HG03432 (cell line): ENCODE measurements around the gene CPD.
"Not testable (repeated sequence)": the region's sequence is repeated elsewhere in the genome, so short reads cannot be mapped to it uniquely, and the experiment has no call there.

Experiments used
- ATAC-seq: cut with Tn5 transposase; IDR thresholded peaks from one replicate; pipeline ENCODE4 v1.9.1; 2021; ENCODE audit warnings: mild to moderate bottlenecking, moderate library complexity; ENCODE audit not compliant: unreplicated experiment

CPD gene

DNA sequence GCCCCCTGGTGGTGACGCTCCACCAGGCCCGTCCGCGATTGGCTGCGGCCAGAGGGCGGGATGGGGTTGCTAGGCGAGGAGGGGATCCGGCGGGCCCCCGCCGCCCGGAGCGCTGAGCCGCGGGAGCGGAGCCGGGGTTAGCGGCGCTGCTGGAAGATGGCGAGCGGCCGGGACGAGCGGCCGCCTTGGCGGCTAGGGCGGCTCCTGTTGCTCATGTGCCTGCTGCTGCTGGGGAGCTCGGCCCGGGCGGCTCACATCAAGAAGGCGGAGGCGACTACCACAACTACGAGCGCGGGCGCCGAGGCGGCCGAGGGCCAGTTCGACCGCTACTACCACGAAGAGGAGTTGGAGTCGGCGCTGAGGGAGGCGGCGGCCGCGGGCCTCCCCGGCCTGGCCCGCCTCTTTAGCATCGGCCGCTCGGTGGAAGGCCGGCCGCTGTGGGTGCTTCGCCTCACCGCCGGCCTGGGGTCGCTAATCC, at the start of gene CPD:
Gene CPD (plus strand): TSS at position 103 of the 478 bp plus-strand sequence. CDS start 54 bp downstream, at position 157.
- peak; percentile 87 for ATAC-seq

DNA sequence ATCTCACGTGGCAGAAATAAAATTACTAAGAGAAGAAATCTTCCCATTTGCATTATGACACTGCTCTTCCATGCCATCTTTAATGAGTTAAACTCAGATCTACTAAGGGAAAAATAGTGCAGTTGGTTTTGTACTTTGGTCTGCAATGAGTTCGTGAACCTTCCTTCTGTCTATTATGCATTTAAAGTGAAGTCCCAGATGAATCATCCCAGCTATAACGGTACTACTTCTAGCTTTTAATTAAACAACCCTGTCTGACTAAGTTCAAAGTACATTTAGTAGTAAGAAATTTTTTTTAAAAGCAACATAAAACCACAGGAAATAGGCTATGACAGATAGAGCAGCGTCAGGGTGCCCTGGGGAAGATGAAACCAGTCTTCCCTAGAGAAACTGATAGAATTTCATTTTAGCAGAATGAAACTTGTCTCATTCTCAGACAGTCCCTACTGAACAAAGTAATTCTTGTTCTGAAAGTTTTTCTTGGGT, 46.6 kb upstream of the CPD start:
- peak; percentile 75 for ATAC-seq

DNA sequence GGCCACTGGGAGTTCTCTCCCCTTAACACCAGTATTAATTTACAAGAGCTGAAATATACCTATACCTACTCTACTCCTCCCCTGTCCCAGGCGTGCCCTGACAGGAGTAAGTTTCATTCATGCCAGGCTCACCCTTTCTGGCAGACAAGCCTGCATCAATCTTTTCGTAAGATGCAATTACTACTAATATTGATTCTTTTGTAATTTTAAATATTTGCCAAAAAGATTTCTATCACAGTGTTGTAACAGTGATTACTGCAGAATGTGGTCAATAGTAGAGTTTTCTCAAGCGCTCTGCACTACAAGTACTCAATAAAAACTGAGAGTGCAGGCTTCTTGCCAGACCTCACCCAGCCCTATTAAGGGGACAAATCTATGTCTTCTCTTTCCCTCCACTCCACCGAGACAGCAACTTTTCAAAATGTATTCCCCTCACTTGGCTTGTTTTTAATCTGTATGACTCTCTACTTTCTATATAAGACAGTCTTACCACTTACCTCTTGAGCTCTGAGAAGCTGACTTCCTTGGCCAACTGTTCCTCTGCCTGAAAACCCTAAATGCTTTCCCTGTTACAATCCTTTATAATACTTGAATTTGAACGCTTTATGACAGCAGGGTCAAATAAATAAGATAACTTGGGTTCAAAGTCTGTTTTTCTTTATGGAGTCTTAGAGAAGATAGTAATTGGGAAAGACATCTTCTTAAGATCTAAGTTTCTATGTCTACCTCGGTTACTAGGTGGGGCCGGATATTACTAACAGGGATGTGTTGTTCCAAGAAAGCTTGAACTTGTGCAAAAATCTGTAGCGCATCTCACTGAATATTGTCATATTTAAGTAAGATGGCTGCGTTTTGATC, 45.0 kb upstream of the CPD start, which contains the start of gene TMIGD1:
Gene TMIGD1 (minus strand): TSS at position 555 of the 858 bp plus-strand sequence. CDS start 1,924 bp downstream, outside the sequence.
- no peak for ATAC-seq

DNA sequence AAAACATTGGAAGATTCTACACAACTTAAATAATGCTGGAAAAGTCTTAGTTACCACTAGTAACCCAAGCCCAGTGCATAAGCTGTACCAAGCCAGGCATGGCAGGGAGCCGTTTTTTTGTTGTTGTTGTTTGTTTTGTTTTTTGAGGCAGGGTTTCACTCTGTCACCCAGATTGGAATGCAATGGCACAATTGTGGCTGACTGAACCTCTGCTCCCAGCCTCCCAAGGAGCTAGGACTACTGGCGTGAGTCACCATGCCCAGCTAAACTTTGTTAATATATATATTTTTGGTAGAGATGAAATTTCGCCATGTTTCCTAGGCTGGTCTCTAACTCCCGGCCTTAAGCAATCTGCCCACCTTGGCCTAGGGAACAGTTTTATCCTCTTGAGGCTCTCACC, 44.3 kb upstream of the CPD start:
- ATAC-seq: no peak

DNA sequence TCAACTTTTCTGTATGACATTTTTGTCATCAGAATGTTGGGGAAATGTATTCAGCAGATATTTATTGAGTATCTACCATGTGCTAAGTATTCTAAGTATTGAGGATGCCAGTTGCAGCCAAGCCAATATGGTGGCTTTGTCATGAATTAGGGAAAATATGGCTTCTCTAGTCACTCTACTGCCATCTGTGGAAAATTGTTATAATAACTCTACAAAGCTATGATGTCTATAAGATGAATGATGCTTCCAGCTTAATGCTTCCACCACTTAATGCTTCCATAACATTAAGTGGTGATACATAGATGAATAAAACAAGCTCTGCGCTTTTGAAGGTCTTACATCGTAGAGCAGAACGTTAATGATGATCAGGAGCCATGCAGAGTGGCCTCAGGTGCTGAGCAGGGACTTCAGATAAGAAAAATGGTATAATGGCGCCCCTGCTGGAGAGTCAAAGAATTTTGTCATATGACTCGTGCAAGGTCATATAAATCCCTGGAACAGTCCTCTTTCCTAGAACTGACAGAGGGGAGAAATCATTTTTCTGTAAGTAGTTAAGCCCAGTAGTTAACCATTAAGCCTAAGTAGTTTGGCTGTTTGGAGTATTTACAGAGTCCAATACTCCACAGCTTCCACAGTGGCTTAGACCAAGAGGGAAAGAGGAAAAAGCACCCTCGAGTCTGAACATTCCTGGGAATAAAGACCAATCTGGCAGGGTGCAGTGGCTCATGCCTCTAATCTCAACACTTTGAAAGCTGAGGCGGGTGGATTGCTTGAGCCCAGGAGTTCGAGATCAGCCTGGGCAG, 42.2 kb upstream of the CPD start:
- no peak for ATAC-seq

DNA sequence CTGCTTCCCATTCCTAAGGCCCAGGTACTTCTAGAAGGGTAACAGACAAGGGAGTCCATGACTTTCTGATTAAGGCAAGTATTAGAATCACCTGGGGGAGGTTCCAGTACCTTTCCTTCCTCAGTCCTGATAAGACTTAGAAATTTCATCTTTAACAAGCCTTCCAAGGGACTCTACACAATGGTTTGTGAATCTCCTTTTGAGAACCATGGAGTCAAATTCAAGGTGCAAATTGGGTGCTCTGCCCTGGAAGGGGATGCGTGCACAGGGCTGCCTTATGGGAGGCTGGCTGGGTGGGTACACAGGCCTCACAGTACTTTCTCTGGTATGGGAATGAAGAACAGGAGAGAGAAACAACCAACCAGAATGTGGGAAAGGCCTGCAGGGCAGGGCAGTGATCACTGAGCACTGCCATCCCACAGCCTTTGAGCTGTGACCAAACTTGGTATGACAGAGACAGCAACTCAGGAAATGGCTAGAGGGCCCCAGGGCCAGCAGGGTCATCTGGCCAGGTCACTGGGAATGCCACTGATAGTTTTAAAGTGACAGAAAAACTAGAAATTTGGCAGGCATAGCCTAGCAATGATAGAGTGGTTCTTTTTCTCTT, 41.2 kb upstream of the CPD start:
- no peak for ATAC-seq

DNA sequence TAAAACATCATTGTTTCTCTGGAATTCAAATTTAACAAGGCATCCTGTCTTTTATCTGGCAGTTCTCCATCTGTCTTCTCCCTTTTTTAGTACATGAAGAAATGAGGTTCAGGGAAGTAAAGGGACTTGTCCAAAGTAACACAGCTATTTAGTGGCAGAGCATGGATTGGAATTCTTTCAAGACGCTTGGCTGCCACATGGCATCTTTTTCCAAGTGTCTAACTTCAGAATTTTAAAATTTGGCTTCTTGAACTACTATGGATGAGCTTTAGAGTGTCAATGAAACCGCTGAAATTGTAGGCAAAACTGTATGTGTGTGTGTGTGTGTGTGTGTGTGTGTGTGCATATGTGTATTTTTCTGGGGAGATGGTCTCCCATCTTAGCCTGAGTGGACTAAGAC, 39.6 kb upstream of the CPD start:
- ATAC-seq: no peak

DNA sequence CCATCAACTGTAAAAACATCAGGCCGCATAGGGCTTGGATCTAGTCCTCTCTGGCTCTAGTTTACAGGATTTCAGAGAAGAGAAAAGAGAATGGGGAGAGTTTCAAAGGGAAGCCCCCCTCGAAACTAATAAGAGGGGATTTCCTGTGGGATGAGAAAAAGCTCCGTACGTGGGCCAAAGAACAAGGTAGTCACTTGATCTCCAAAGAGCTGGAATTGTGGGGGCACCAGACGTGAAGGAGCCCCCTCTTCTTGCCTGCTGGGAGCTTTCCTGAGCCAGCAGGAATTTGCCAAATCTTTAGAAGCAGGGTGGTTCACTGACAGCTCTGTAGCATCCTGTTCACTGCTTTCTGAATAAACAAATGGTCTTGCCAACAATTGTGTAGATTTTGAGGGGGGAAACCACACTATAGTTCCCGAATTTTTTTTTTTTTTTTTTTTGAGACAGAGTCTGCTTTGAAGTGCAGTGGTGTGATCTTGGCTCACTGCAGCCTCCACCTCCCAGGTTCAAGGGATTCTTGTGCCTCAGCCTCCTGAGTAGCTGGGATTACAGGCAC, 37.8 kb upstream of the CPD start:
- ATAC-seq: no peak

DNA sequence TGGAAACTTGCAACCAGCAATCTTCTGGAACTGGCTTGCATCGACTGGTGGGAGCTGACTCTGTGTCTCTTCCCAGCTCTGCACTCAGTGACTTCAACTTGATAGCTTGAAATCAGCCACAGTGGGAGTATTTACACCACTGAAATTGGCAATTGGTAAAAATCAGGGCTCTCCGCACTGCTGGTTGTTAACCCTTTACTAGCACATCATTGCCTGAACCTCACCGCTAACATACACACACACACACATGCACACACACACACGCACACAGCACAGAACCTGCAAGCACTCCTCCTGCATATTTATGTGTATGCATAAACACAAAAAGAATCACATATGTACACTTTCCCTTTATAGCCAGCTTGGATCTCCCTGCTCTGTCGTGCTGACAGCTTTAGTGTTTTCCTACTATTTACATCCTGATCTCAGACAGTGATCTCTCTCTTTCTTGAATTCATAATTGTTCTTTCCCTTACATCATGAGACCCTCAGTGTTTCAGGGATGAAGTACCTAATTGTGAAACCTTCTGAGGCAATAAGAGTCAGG, 37.0 kb upstream of the CPD start:
- no peak for ATAC-seq

DNA sequence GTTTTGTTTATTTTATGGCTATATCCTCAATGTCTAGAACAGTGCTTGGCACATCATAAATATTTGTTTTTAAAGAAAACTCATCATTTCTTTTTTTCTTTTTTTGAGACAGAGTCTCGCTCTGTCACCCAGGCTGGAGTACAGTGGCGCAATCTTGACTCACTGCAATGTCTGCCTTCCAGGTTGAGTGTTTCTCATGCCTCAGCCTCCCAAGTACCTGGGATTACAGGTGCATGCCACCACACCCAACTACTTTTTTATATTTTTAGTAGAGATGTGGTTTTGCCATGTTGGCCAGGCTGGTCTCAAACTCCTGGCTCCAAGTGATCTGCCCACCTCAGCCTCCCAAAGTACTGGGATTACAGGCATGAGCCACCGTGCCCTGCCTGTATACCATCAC, 35.5 kb upstream of the CPD start:
- ATAC-seq: not testable (repeated sequence)

DNA sequence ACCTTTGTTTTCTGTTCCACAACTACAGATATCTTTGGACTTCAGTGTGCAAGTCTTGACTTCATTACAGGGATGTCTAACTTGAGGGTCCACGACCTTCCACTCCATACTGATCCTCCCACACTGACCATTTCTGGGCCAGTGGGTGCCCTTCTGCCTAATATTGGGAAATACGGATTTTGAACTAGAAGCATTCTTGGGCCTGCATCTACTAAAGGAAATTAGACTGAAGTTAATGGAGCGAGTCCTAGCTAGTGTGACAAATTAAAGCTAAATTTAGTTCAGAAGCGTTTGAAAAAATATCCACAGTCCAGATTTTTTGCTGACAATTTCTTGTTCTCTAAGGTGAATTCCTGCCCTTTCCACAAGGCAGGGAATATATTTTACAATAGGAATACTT, 34.9 kb upstream of the CPD start:
- no peak for ATAC-seq

DNA sequence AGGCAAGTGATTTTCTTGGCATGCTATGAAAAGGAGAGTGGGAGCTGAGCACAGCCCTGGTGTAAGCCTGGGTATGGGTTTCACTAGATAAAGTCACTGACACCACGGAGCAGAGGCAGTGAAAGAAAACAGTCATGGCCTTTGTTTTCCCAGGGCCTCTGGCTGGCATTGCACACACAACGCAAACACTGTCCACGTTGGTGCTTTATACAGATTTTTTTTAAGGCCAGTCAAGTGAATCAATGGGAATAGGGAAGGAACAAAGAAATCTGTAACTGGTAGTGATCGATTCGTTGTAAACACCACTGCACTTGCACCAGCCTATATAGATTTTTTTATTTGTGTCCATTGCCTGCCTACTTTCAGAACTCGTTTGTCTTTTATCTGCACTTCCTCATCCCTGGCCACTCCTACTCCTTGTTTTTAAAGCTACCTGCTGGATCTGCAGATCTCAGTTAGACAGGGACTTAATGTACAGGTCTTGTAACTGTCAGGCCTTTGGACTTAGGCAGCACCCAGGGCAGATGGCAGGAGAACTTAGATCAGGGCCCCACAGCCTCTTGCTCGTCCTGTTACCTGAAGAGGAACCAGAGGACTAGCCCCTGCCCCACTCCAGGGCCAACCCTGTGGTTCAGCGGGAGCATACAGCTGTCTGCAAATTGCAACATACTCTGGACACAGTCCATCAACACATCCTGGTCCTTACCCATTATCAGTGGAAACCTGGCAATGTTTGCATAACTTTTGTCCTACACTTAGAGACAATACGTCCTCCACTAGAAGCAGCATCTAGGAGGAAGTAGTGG, 34.2 kb upstream of the CPD start:
- ATAC-seq: no peak

DNA sequence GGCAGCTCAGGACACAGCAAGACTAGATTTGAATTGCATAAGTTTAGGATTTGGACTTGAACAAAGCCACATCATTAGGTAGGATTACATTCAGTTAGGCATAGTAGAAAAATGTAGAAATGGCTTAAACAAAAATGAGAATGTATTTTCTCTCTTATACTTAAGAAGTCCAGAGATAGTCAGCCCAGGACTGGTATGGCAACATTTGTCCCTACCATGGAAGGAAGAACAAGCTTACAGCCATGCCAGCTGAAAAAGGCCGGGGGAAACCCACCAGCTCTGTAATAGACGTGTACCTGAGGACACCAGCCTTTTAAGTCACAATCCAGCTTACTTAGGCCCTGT, 33.7 kb upstream of the CPD start:
- ATAC-seq: no peak

DNA sequence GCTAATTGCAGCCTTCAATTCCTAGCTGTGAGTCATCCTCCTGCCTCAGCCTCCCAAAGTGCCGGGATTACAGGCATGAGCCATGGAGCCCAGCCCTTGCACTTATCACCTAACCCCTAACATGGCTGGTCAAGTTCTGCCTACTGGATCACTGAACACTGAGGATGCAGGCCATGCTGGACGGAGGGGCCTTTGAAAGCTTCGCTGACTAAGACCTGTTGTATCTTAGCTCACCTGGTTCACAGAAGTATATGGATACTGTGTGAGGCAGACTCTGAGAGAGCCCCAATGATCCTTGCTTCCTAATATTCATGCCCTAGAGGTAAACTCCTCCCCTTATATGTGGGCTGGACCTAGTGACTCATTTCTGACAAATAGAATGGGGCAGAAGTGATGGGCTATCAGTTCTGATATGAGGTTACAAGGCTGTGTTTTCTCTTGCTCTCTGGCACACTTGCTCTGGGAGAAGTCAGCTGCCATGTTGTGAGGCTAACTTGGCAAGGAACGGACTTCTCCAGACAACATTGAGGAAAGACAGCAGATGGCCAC, 33.1 kb upstream of the CPD start:
- ATAC-seq: no peak

DNA sequence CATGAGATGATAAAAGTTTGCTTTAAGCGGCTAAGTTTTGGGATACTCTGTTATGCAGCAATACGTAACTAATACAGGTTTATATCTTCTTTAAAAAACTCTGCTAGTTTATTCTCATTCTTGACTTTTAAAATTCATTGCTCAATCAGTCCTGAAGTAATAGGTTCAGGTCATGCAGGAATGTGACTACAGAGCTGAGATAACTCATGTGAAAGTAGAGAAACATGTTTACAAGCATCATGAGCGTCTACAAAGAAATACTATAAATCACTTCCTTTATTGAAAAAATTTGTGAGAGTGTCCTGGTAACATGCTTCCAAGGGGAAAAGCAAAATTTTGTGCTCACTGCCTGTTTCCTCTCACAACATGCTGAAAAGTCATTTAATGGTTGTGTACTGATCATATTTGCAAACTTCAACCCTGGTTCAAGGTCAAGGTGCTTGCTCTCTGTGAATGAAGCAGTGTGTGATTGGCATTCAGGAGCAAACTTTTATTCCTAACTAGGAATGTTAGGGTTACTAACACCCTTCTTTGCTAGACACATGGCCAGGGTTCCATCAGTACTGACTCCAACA, 32.4 kb upstream of the CPD start:
- no peak for ATAC-seq

DNA sequence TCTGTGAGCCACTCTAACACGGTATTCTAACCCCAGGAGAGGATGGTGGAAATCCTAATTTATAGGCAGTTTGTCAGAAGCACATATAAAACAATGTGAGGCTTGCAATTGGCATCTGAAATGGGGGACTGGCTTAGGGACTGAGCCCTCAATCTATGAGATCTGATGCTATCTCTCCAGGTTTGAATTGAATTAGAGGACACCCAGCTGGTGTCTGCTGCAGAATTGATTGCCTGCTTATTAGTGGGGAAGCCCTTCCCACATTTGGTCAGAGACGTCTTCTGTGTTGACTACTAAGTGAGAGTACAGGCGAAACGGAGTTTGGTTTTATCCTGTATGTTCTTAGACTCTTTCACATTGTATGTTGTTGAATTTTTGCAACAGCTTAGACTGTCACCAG, 31.2 kb upstream of the CPD start:
- ATAC-seq: no peak

DNA sequence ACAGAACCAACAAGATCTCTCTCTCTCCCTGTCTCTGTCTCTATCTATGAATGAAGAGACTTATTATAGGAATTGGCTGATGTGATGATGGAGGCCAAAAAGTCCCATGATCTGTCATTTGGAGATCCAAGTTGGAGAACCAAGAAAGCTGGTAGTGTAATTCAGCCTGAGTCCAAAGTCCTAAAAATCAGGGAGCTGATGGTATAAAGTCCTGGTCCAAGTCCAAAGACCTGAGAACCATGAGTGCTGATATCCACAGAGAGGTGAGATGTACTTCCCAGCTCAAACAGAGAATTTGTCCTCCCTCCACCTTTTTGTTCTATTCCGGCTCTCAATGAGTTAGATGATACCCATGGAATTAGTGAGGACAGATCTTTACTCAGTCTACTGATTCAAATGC, 29.5 kb upstream of the CPD start:
- ATAC-seq: no peak

DNA sequence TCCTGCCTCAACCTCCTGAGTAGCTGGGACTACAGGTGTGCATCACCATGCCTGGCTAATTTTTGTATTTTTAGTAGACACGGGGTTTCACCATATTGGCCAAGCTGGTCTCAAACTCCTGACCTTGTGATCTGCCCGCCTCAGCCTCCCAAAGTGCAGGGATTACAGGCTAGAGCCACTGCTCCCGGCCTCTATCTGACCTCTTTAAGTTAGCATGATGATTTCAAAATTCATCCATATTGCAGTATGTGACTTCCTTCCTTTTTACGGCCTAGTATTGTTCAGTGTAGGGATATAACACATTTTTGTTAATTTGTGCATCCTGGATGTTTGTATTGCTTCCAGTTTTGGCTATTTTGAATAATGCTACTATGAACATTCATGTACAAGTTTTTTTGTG, 27.5 kb upstream of the CPD start:
- not testable (repeated sequence) for ATAC-seq

DNA sequence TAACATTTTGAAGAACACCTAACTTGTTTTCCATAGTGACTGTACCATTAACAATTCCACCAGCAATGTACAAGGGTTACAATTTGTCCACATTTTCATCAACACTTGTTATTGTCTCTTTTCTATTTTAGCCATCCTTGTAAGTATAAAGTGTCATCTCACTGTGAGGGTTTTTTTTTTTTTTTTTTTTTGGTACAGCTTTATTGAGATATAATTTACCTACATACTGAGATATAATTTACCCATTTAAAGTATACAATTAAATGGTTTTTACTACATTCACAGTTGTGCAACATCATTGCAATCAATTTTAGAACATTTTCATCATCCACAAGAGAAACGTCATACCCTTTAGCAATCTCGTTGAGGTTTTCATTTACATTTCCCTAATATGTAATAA, 27.0 kb upstream of the CPD start:
- no peak for ATAC-seq
